HG03520 (cell line): ENCODE results near the gene CPEB4.
A peak's percentile ranks its signal among the peaks of the same experiment; 100 is the strongest.

Experiments
- ATAC-seq: cut with Tn5 transposase; IDR thresholded peaks from one replicate; pipeline ENCODE4 v1.9.1; 2021; ENCODE audit warnings: mild to moderate bottlenecking, moderate library complexity; ENCODE audit not compliant: unreplicated experiment

Gene CPEB4

DNA sequence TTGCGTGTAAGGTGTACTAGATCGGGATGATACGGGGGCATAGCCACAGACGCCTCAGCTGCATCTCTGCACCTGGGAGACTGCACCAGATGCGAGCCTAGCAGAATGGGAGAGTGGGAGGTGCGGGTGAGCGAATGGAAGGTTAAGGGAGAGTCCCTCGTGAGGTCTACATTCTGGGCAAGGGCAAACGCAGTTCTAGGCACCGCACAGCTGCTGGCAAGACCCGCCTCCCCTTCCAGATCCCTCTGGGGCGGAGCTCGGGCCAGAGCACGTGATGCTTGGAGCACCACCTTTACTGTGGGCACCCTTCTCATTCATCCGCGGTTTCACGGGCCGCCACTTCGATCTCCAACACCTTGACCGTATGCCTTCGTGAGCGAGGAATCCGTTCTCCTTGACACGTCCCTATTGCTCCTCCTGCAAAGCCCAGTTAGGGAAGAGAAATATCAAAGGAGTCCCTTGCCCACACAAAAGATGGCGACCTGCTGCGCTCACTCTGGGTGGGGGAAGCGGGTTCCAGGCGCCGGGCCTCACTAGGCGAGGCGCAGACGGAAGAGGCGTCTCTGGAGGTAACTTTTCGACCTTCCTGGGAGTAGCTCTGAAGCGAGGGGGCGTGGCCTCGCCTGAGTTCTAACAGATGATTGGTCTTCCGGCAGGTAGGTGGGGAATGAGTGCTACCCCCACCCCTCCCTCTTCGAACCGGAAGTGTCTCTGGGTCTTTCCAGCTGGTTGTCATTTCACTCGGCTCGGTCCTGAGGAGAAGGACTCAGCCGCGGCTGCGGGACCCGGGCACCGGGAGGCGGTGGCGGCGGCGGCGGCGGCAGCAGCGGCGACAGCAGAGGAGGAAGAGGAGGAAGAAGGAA, at the start of gene CPEB4:
CPEB4 (plus strand) TSS at position 740 of the 863 bp plus-strand sequence. CDS start 1,385 bp downstream, outside the sequence.
- ATAC-seq, result peak; percentile 91

GRCh38 chr5:173839117-173839713, 48.9 kb upstream of the CPEB4 start:
- ATAC-seq, result no peak

DNA sequence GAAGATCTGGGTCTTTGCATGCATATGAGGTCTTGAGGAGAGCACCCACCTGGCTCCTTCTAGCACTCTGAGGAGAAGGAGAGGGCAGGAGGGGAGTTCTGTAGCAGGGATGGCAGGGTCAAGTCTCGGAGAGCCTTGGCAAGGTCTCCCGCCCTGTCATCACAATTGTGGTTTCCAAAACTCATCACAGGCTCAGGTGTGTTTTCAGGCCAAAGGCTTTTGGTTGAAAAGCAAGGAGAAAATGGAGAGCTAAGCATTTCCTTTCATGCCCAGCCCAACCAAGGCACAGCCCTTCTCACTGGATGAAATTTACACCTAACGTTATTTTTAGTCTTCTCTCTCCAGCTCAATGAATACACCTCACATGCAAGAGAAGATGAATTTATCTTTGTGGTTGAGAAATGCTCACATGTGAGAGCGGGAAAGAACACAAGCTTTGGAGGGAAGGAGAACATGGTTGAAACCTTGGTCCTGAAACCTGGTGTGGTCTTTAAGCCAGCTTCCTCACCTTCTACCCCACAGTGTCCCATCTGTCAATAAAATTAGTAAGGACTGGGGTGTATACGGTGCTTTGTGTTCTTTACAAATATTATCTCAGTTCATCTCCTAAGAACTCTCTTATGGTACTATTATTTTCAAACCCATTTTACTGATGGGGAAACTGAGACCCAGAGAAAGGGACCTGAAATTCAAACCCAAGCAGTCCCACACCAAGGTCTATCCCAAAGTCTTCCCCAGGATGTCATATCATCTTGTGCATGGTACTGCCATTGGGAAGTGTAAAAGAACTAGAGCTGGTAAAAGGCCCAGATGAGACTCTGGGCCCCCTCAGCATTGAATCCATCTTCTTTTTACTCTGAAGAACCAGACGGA, 47.8 kb upstream of the CPEB4 start:
- no peak for ATAC-seq

DNA sequence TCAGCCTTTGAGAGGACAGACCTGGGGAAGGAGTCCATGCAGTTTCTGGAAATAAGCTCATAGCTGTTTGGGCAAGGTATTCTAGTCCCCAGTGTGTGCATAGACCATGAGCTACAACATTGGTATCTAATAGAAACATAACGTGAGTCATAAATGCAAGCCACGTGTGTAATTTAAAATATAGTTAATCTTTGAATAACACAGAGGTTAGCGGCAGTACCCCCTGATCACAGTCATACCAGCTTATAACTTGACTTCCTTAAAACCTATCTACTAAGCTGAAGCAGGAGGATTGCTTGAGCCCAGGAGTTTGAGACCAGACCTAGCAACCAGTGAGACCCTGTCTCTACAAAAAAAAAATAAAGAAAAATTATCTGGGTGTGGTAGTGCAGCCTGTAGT, 46.4 kb upstream of the CPEB4 start:
- no peak for ATAC-seq

DNA sequence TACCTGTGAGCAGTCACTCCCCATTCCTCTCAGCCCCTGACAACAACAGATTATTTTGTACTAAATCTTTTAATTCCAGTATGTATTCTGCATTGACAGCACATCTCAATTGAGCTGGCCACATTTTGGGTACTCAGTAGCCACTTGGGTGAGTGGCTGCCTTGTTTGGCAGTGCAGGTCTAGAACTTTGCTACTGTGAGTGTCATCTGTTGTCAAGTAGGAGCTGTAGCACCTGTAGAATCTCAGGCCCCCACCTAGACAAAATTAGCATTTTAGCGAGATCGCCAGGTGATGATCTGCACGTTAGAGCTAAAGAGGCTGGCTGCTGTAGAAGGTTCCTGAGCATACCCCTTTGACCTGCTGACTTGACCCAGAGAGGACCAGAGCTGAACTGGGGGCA, 44.4 kb upstream of the CPEB4 start:
- ATAC-seq, result no peak

GRCh38 chr5:173845321-173845720, 42.8 kb upstream of the CPEB4 start:
- ATAC-seq, result no peak

DNA sequence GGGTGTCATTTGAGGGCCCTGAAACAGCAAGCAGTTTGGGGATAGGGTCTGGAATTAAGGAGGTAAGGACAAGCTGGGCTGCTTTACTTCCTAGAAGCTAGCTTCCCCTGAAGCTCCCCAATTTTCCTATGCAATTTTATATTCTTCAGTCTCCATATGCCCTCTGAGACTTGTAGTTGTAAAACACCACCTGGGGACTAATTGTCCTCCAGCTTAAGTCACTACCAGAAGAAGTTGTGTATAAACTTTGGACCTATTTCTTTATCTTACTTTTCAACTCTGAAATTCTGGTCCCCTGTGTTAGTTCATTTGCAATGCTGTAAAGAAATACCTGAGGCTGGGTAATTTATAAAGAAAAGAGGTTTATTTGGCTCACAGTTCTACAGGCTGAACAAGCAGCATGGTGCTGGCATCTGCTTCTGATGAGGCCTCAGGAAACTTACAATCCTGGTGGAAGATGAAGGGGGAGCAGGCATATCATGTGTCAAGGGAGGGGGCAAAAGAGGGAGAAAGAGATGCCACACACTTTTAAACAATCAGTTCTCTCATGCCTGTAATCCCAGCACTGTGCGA, 41.1 kb upstream of the CPEB4 start:
- ATAC-seq, result no peak

DNA sequence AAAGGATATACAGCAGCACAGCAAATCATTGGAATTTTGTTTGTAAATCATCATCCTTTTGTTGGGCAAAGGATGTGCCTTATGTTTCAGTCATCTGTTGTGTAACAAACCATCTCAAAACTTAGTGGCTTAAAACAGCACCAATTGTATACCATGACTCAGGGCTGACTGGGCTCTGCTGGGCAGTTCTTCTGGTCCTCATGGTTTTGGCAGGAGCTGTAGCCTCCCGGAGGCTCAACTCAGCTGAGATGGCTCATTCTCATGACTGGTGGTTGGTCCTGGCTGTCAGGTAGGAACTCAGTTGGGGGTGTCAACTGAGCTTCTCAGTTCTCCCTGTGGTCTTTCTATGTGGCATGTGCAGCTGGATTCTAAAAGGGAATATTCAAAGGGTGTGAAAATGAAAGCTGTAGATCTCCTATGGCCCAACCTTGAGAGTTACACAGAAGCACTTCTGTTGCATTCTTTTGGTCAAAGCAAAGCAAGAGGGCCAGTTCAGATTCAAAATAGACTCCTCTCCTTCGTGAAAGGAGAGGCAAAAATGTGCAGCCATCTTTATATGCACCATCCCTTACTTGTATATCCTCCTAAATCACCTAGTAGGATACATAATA, 39.1 kb upstream of the CPEB4 start:
- ATAC-seq, result no peak

- ATAC-seq, result no peak
Observed at GRCh38 chr5:173849908-173850307, 38.2 kb upstream of the CPEB4 start.

GRCh38 chr5:173850659-173851058, 37.5 kb upstream of the CPEB4 start:
- ATAC-seq, result no peak

DNA sequence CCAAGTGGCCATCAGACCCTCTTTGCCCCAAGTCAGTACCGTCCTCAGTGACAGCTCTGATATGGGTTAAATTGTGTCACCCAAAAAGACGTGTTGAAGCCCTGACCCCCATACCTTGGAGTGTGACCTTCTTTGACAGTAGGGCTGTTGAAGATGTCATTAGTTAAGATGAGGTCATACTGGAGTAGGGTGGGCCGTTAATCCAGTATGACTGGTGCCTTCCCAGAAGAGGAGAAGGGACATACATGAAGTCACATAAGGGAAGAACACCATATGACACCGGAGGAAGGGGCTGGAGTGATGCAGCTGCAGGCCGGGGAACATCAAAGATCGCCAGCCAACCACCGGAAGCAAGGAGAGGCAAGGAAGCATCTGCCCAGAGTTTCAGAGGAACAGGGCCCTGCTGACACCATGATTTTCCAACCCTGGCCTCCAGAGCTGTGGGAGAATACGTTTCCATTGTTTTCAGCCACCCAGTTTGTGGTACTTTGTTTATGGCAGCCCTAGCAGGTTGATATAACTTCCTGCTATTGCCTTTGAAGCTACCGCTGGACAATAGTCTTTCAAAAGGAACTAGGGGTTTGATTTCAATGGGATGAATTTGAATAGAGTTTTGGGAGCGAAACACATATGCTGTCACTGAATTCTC, 36.4 kb upstream of the CPEB4 start:
- ATAC-seq, result no peak

- ATAC-seq, result no peak
Observed at GRCh38 chr5:173852790-173853359, 35.3 kb upstream of the CPEB4 start.

DNA sequence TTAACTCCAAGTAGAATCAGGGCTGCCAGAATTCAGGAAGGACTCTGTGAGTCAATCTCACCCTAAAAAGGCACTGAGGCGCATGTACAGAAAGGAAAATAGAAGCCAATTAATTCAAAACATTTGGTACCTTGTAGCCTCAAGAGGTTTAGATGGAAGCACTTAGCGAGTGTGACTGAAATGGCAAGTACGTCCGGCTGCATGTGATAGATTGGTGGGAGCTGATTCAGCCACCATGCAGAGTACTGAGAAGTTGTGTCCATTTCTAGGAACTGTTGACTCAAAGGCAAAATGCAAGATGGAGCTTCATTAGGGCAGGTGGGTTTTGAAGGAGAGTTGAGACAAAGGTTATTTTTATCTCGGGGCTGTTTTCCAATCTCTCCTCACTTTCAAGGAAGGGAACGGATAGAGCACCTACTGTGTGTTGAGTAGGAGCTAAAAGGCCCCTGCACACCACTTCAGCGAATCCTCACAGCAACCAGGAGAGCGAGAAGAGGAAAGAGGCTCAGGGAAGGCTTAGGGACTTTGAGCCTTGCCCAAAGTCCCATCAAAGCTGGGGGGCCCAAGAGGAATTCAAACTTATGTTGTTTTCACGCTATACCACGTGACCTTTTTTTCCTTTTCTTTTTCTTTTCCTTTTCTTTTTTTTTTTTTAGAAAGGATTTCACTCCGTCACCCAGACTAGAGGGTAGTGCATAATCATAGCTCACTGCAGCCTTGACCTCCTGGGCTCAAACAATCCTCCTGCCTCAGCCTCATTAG, 34.6 kb upstream of the CPEB4 start:
- ATAC-seq, result no peak

GRCh38 chr5:173855162-173855994, 32.8 kb upstream of the CPEB4 start:
- no peak for ATAC-seq

DNA sequence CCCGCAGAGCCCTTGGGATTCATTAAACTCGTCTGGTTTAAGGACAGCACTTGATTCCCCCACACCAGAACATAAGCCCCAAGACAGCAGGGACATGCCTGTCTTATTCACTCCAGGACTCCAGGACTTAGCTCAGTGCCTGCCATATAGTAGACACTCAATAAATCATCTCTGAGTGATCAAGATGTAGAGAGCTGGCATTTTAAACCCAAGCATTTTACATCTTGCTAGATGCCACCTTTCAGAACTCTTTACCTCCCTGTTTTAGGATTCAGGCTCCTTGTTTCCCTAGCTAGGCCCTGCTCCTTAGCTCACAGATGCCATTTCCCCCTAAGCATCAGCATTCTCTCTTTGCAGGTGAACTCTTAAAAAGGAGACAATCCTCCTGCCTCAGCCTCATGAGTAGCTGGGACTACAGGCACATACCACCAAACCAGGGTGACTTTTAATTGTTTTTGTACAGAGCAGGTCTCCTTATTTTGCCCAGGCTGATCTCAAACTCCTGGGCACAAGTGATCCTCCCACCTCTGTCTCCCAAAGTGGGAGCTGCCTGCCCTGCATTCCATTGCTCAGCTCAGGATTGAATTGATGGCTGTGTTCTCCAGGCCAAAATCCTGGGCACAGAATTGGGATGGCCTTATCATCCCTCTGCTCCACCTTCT, 32.0 kb upstream of the CPEB4 start:
- ATAC-seq, result no peak

DNA sequence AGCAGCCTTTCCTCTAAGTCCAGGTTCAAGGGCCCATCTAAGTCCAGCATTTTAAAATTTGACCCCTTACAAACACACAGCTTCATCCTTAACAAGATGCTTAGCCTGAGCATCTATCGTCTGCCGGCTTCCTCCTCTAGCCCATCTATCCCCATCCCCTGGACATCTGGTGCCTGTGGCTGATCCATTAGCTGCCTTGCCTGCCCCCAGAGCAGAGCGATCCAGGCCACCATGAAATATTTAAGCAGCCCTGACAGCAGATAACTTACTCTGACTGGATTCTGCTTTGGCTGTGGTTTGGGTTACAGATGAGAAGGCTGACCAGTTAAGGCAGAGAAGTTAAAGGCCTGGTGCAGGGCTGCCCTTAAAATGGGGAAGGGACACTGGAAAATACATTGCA, 30.9 kb upstream of the CPEB4 start:
- ATAC-seq, result no peak

GRCh38 chr5:173858021-173858669, 30.0 kb upstream of the CPEB4 start:
- no peak for ATAC-seq
